Ovary (tissue), 9 donors: ENCODE results near the gene PCDHB3. TPM values are rescaled to one million over a fixed set of nuclear protein-coding genes. Genes with fewer than 3 reads are reported as not detected.
"Not testable (repeated sequence)": the region's sequence is repeated elsewhere in the genome, so short reads cannot be mapped to it uniquely, and the experiment has no call there.

ENCODE experiments used
- DNase-seq, 5 donors: peaks; one replicate each; pipeline ENCODE4 v3.0.0-alpha.2; 2019 to 2020
- H3K27ac ChIP-seq, 2 donors: fragments of 200-600 bp; one replicate each; pipeline versions ENCODE4 v1.5.1 to v1.8.0; 2019 to 2022
- H3K27me3 ChIP-seq: fragments of 200-600 bp; one replicate; pipeline ENCODE4 v1.8.0; 2022
- H3K36me3 ChIP-seq: fragments of 200-600 bp; sonication (generic); one replicate; pipeline ENCODE4 v1.5.1; 2019
- H3K4me1 ChIP-seq: one replicate; pipeline ENCODE4 v1.8.1; 2013; ENCODE audit warnings: mild to moderate bottlenecking, moderate library complexity; ENCODE audit not compliant: insufficient read depth
- H3K4me3 ChIP-seq: fragments of 200-600 bp; sonication (generic); one replicate; pipeline ENCODE4 v1.5.1; 2017
- H3K9me3 ChIP-seq, 2 donors: fragments of 200-600 bp in 1 of 2; sonication (generic) in 1 of 2; one replicate each; pipeline versions ENCODE4 v1.5.1 to v1.8.1; 2013 to 2019; ENCODE audit warnings: mild to moderate bottlenecking in 1 of 2, moderate library complexity in 1 of 2
- EP300 ChIP-seq: sonication (generic); formaldehyde crosslinking; IDR thresholded peaks from one replicate; pipeline ENCODE4 v1.6.1; 2017; ENCODE audit warnings: antibody characterized with exemption
- POLR2A ChIP-seq: fragments of 450-650 bp; IDR thresholded peaks from one replicate; pipeline ENCODE4 v1.6.1; 2017; ENCODE audit warnings: antibody characterized with exemption, mild to moderate bottlenecking, moderate library complexity
- WGBS, 3 donors: extraction: QIAGEN DNeasy Blood & Tissue Kit in 1 of 3; methylation state at CpG; one replicate each; pipeline versions ENCODE4 v1.1.5 to v1.1.7; 2013 to 2017; 5-methylcytosine and 5-hydroxymethylcytosine counted together
- intact Hi-C, 4 donors: fragments of 100-400 bp; cut with DNase I; formaldehyde crosslinking; loops; one replicate each; pipeline versions ENCODE4 v1.11.0 to v1.15.1; 2022 to 2023
- polyA plus RNA-seq, 2 donors: library from polyadenylated mRNA; stranded (reverse); fragments of 200-250 nt in 1 of 2; fragments of 350-450 nt in 1 of 2; fragmentation: Illumina TruSeq in 1 of 2; extraction: RNeasy Lipid Tissue Mini Kit (QIAGEN cat#74804) in 1 of 2; gene quantifications; one replicate each; pipeline ENCODE4 v1.2.3, GENCODE V29; 2013 to 2014
- total RNA-seq, 7 donors: library from RNA; depleted of rRNA in 2 of 7; stranded (reverse); fragments of >200 nt in 2 of 7; fragmentation: NEBNext Ultra II Directional in 3 of 7; extraction: Animal tissue kit (Norgen Biotek cat#: 25700) in 3 of 7; gene quantifications; one replicate each; pipeline versions ENCODE4 v1.1.0 to v1.2.4, GENCODE V29; 2016 to 2023
- TF ChIP-seq, protein P1 (sequence below), 3 donors: fragments of 450-650 bp in 2 of 3; fragments of 200-600 bp in 1 of 3; IDR thresholded peaks; one replicate each; pipeline versions ENCODE4 v1.5.1 to v1.8.0; 2016 to 2022; ENCODE audit warnings: antibody characterized with exemption in 3 of 3, mild to moderate bottlenecking in 1 of 3
- donor health status: DM: no; HTN: no; CAD: no; lungs with moderate emphysema.
- donor health status: DM: no; HTN: no; CAD: no.
- donor health status: Bipolar disorder and iron deficiency.
- donor health status: DM: yes; HTN: yes; CAD: no.
- donor health status: DM: no; HTN: no; CAD: no.
- donor health status: DM: yes; HTN: yes; CAD: no.

The PCDHB3 gene
- total and polyA plus RNA-seq, 9 donors: 1.4 to 4.1 (median 3.0) TPM

DNA sequence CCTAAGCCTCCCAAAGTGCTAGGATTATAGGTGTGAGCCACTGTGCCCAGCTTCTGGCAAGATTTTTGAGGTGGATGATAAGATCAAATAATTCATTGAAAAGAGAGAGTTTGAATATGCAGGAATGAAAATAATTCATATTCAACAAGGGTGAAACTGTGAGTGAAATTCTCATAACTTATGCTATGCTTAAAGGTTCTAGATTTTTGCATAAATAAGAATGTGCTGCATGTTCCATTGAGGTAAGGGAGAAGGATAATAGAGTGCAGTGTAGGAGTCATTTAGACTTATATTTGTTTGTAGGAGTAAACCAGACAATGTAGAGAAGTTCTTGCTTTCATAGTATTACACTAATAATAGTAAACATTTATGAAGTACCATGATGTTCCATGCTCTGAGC, 18.0 kb upstream of the PCDHB3 start:
- H3K4me1 ChIP-seq: no peaks in the 10 kb centered on the region
- H3K27ac ChIP-seq: no peak overlapping the region
- intact Hi-C loops: no loop called here
- no peaks in the 10 kb centered on the region for H3K36me3 ChIP-seq
- DNase-seq: no peak
- no peaks in the 10 kb centered on the region for H3K9me3 ChIP-seq
- H3K4me3 ChIP-seq: no peak overlapping the region
- TF ChIP-seq EP300 (no peak), POLR2A (no peak)
- TF ChIP-seq, protein P1, sequence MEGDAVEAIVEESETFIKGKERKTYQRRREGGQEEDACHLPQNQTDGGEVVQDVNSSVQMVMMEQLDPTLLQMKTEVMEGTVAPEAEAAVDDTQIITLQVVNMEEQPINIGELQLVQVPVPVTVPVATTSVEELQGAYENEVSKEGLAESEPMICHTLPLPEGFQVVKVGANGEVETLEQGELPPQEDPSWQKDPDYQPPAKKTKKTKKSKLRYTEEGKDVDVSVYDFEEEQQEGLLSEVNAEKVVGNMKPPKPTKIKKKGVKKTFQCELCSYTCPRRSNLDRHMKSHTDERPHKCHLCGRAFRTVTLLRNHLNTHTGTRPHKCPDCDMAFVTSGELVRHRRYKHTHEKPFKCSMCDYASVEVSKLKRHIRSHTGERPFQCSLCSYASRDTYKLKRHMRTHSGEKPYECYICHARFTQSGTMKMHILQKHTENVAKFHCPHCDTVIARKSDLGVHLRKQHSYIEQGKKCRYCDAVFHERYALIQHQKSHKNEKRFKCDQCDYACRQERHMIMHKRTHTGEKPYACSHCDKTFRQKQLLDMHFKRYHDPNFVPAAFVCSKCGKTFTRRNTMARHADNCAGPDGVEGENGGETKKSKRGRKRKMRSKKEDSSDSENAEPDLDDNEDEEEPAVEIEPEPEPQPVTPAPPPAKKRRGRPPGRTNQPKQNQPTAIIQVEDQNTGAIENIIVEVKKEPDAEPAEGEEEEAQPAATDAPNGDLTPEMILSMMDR (IDR thresholded peaks at IDR 0.05): no peak
- H3K27me3 ChIP-seq: no peaks in the 10 kb centered on the region

- Histone ChIP-seq H3K36me3 (no peaks in the 10 kb centered on the region), H3K4me1 (no peaks in the 10 kb centered on the region), H3K9me3 (no peaks in the 10 kb centered on the region), H3K27ac (peak overlapping the region in 1 of 2 donors; percentile 52), H3K4me3 (peak overlapping the region; percentile 42), H3K27me3 (no peaks in the 10 kb centered on the region)
- TF ChIP-seq POLR2A (no peak), EP300 (no peak)
- TF ChIP-seq, protein P1 (IDR thresholded peaks at IDR 0.05): peak in 1 of 3 donors; percentile 9
- WGBS, 3 donors: 9 to 12% (median 11%) methylated on average over 21 of the region's 21 CpGs
- intact Hi-C loops: no loop called here
- DNase-seq: peak; percentile 44 to 57 (median 45)
Measured at GRCh38 chr5:141084487-141084989, 15.7 kb upstream of the PCDHB3 start.

- TF ChIP-seq, protein P1 (IDR thresholded peaks at IDR 0.05): no peak
- TF ChIP-seq EP300 (no peak), POLR2A (no peak)
- DNase-seq: peak in 3 of 5 donors; percentile 22 to 42 (median 31)
- no peak within 1 kb of the TSS for H3K27ac ChIP-seq
- peak within 1 kb of the TSS; percentile 22 for H3K4me3 ChIP-seq
- H3K9me3 ChIP-seq: peaks cover 0 to 20% of the 10 kb centered on the region in 2 donors
- H3K27me3 ChIP-seq: no peaks in the 10 kb centered on the region
- 11 to 16% (median 13%) methylated on average over 29 of the region's 29 CpGs for WGBS, 3 donors
- no peaks in the 10 kb centered on the region for H3K4me1 ChIP-seq
- no peaks in the 10 kb centered on the region for H3K36me3 ChIP-seq
- intact Hi-C loops: no loop called here
Measured at GRCh38 chr5:141094481-141095262, 5.6 kb upstream of the PCDHB3 start, which contains the start of gene PCDHB2. PCDHB2 (plus strand) TSS chr5:141094615; CDS start chr5:141094791, 176 bp downstream.

DNA sequence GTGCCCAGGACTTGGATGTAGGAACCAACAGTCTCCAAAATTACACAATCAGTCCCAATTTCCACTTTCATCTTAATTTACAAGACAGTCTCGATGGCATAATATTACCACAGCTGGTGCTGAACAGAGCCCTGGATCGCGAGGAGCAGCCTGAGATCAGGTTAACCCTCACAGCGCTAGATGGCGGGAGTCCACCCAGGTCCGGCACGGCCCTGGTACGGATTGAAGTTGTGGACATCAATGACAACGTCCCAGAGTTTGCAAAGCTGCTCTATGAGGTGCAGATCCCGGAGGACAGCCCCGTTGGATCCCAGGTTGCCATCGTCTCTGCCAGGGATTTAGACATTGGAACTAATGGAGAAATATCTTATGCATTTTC, 5.0 kb upstream of the PCDHB3 start:
- Histone ChIP-seq H3K36me3 (no peaks in the 10 kb centered on the region), H3K4me1 (no peaks in the 10 kb centered on the region), H3K27ac (no peak overlapping the region), H3K27me3 (no peaks in the 10 kb centered on the region), H3K9me3 (peaks cover 0 to 20% of the 10 kb centered on the region in 2 donors), H3K4me3 (no peak overlapping the region)
- 33 to 51% (median 42%) methylated on average over 12 of the region's 12 CpGs for WGBS, 3 donors
- TF ChIP-seq, protein P1 (IDR thresholded peaks at IDR 0.05): no peak
- TF ChIP-seq EP300 (no peak), POLR2A (no peak)
- intact Hi-C loops: no loop called here
- DNase-seq: no peak

DNA sequence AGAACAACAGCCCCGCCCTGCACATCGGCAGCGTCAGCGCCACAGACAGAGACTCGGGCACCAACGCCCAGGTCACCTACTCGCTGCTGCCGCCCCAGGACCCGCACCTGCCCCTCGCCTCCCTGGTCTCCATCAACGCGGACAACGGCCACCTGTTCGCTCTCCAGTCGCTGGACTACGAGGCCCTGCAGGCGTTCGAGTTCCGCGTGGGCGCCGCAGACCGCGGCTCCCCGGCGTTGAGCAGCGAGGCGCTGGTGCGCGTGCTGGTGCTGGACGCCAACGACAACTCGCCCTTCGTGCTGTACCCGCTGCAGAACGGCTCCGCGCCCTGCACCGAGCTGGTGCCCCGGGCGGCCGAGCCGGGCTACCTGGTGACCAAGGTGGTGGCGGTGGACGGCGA, 4.1 kb upstream of the PCDHB3 start:
- peaks cover 0 to 26% of the 10 kb centered on the region in 2 donors for H3K9me3 ChIP-seq
- WGBS, 3 donors: 32 to 52% (median 38%) methylated on average over 5 to 31 of the region's 46 CpGs
- H3K27ac ChIP-seq, intact Hi-C loops, H3K4me1 ChIP-seq, H3K4me3 ChIP-seq, H3K27me3 ChIP-seq, H3K36me3 ChIP-seq, DNase-seq: not testable (repeated sequence)

GRCh38 chr5:141096586-141096985, 3.7 kb upstream of the PCDHB3 start:
- H3K4me3 ChIP-seq, H3K4me1 ChIP-seq, H3K27ac ChIP-seq, H3K36me3 ChIP-seq, intact Hi-C loops, DNase-seq, H3K27me3 ChIP-seq: not testable (repeated sequence)
- peaks cover 0 to 30% of the 10 kb centered on the region in 2 donors for H3K9me3 ChIP-seq
- 29 to 60% (median 54%) methylated on average over 1 to 31 of the region's 38 CpGs for WGBS, 3 donors
